ENCODE measurements around the gene KCNA1. TPM values are rescaled to one million over a fixed set of nuclear protein-coding genes. Genes with fewer than 3 reads are reported as not detected.

The KCNA1 gene
- total RNA-seq, 2 donors from 2014 or later = 0.05 TPM; not detected in 1

DNA sequence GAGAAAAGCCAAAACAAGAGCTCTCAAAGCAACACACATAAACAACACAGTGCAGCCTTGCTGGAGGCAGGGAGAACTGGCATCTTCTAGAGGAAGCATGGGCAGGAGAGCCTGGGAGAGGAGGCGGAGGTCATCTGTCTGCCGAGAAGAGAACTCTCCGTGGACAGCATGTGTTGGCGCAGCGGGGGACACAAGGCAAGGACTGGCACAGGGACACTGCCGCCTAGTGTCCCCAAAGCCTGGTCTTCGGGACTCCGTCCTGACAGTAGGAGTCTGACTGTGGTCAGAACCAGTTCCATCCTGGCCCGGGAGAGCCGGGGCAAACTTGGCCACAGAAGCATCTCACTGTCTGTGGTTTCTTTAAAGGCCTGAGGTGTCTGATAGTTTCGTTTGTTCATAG is 47.3 kb downstream of the KCNA1 start:
- no peak for DNase-seq (ENCODE audit: low spot score)
- intact Hi-C loops (cut with DNase I) = no loop called here

DNA sequence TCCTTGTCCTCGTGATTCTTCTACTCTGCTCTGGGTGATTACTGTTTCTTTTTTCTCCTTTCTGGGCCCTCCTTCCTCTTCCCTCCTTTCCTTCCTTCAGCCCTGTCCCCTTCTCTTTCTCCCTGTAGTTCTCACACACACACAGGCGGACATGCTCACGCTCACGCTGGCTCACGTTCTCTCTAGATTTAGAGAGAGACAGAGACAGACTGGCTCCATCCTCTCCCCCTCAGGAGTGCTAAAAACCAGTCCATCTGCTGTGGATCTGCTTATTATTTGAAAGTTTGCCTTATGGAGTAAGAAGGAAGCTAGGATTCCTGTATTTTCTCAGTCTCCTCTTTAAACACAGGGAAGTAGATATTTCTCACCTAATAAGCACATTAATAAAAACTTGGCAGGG is 48.1 kb downstream of the KCNA1 start:
- intact Hi-C loops (cut with DNase I) = no loop called here
- DNase-seq (ENCODE audit: low spot score) = no peak

DNA sequence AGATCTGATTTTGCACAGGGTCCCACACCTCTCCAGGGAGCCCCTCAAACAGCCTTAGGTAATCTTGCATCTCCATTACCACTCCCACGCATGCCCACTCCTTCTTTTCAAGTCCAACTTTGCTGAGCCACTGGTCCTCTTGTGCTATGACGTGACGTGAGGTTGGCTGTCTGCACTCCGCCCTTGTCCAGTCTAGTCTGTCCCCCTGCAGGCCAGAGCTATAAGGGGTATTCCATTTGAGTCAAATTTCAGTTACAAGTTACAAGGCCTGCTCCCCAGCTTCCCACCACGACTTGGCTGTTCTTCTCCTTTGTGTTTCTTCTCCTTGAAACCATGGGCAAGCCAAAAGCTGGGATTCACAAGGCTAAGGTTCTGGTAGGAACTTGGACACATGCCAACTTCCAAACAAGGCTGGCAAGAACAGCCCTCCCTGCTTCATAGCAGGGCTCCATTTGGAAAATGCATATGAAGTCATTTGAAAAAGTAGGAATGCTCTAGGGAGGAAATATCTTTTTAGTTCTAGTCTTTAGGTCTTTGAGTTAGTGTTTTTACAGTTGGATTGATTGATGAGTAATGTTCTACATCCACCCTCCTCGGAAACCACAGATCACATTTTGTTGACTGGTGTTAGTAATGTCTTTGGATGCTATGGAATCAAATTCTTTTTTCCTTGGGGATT is 49.1 kb downstream of the KCNA1 start:
- no peak for DNase-seq (ENCODE audit: low spot score)
- intact Hi-C loops (cut with DNase I) = no loop called here

DNA sequence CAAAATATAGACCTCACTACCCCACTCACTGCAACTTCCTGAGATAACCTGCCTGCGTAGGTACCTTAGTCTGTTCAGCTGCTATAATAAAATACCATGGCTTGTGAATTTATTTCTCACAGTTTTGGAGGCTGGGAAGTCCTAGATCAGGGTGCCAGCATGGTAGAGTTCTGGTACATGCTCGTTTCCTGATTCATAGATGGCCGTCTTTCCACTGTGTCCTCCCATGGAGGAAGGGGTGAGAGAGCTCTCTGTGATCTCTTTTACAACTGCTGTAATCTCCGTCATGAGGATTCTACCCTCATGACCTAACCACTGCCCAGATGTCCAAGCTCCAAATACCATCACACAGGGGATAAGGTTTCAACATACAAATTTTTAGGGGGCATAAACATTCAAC is 49.7 kb downstream of the KCNA1 start:
- DNase-seq (ENCODE audit: low spot score) = no peak
- intact Hi-C loops (cut with DNase I) = no loop called here

DNA sequence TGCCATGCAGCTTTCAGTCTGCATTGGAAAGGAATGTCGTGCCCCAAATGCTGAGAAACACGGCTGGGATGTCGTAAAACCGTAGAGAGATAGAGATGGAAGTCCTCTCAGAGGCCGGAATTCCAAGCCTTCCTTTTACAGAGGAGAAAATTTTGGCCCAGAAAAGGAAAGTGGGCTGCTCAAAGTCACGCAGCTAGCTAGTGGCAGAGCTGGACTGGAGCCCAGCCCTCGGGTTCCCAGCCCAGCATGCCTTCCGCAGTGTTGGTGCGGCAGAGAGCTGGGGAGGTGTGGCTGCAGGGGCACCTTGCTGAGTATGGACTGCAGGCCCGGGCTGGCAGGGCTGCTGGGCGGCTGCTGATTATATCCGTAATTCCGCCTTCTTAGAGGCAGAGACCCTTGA is 50.3 kb downstream of the KCNA1 start:
- intact Hi-C loops (cut with DNase I) = no loop called here
- DNase-seq (ENCODE audit: low spot score) = no peak

DNA sequence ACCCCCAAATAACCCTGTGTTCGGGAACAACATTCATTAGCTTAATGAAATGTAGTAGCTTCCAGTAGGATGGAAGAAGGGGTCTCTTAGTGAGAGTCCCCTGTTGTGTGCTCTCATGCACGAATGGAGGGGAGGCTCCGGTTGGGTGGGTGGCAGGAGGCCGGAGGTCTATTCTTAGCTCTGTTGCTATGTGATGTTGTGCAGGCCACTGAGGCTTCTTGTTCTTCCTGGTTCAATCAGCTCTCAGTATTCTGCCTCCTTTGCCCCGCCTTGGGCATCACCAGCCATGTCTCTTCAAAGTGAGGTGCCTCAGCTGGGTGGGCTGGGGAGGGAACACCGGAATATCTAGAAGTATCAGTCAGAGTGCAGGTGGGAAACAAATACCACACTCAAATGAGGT is 50.8 kb downstream of the KCNA1 start:
- intact Hi-C loops (cut with DNase I) = no loop called here
- no peak for DNase-seq (ENCODE audit: low spot score)

DNA sequence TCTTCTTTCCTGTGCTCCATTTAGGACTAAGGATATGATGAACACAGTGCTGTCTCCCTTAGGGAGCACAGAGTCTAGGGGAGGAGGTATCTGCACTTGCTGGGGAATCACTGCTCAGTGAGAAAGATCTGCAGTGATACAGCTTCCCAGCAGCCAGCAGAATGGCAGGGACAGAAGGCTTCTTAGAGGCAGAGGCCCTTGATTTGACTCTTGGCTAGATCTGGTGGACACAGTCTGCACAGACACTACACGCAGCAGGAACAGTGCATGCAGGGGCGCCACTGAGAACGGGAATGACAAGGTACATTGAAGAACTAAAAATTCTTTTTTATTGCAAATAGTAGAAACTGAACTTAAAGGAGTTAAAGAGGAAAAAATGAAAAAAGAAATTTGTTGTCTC is 51.6 kb downstream of the KCNA1 start:
- no peak for DNase-seq (ENCODE audit: low spot score)
- intact Hi-C loops (cut with DNase I) = no loop called here

DNA sequence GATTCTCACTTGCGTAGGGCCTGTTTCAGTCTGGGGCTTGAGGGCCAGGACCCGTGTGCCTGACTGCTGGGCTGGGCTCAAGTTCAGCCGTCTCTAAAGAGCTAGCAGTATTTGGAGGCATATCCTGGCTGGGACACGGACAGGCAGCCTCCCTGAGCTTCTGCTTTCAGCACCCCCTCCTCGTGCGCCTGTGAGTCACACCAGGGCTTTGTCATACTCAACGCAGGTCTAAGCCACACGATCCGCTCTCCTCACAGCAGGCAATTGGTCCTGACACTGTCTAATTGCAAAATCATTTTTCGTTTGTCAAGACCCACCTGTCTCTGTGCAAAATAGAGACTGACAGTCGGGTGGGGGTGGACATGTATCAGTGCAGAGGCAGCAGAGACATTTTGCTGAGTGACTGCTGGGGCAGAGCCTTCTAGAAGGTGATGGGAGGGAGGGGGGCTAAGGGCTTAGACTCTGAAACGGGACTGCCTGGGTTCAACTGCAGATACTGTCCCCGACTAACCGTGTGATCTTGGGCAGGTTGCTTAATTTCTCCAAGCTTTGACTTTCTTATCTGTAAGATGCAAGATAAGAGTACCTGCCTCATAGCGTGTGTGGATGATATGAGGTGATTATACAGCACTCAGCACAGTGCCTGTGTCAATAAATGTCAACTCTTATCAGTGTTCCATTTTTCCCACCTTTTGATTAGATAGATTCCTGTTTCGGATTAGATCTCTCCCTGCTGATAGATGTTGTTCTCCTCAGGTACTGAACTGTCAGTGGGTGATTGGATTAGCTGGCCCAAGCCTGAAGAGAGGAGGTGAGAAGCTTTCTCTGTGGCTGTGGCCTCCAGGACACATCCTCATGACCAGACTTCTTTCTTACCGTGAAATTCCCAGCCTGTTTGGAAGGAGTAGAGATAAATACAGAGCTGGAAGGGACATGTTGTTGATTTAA is 53.1 kb downstream of the KCNA1 start:
- intact Hi-C loops (cut with DNase I) = no loop called here
- DNase-seq (ENCODE audit: low spot score) = no peak

Other genes with a start within 250 kb of the KCNA1 start
- 1 to 10 TPM; 1.9 to 2.6 TPM for gene GALNT8, start 189.5 kb upstream of the KCNA1 start, total RNA-seq
- 1 to 10 TPM; 3.0 to 4.5 TPM for gene KCNA5, start 134.0 kb downstream of the KCNA1 start, total RNA-seq